Measurements from ENCODE around the gene NCAN.

Gene NCAN

DNA sequence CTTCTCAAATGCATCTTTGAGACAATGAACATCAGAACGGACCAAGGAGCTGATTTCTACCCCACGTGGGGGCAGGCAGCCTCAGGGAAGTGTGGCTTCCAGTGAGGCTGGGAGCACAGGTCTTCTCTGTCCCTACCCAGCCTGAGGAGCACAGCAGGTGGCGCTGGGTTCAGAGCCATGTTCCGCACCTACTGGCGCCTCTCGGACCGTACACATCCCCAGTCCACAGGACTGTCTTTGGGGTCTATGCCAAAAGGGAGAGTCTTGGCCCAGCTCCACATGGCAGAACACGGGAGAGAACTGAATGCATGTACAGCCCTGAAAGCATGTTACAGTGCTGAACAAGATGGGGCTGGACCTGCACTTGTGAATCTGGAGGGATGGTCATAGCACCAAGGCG lies 86.0 kb downstream of the NCAN start:
- no peak for DNase-seq

DNA sequence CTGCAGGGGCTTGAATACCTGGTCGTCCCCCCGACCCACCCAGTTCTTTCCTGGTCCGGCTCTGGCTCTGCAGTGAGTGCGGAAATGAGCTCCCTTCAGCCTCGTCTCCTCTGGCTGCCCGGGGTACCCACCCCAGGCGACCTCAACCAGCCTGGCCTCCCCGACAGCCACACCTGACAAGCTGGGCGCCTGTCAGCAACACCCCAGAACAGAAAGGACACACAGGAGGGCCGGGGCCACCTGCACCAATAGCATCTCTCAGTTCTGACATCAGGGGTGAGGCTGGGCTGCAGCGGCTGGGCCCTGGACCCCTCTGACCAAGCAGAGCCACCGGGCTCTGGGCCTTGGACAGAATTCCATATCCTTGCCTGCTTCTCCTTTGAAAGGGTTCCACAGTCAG lies 88.9 kb downstream of the NCAN start:
- no peak for DNase-seq
